Measurements from ENCODE around the gene CDC42BPB. TPM values are rescaled to one million over a fixed set of nuclear protein-coding genes. Genes with fewer than 3 reads are reported as not detected.

CDC42BPB gene
- polyA plus RNA-seq, 1 of the 3 experiments (the other 2 are of a cell fraction), result 61.6 TPM

GRCh38 chr14:103101257-103101962 lies 44.1 kb upstream of the CDC42BPB start:
- Histone ChIP-seq H3K4me3 (ENCODE audit: low read depth in 2 of 2, low read length in 1 of 2) (no peak overlapping the region), H3K79me2 (ENCODE audit: insufficient read depth) (no peaks in the 10 kb centered on the region), H3F3A (replicated peaks; ENCODE audit: insufficient read depth) (no peaks in the 10 kb centered on the region), H3K9ac (no peak overlapping the region), H3K27ac (ENCODE audit: low read depth in 2 of 2, low read length in 1 of 2) (no peak overlapping the region), H3K4me2 (no peak overlapping the region), H3K9me2 (no peaks in the 10 kb centered on the region), H3K9me3 (no peaks in the 10 kb centered on the region), H4K20me1 (ENCODE audit: insufficient read depth) (no peaks in the 10 kb centered on the region), H3K36me3 (replicated peaks in 1 of 2; ENCODE audit: control insufficient read depth in 1 of 2, insufficient read depth in 2 of 2, low read length in 1 of 2) (no peaks in the 10 kb centered on the region), H3K4me1 (ENCODE audit: control insufficient read depth in 1 of 2, insufficient read depth in 2 of 2, low read depth in 1 of 2, low read length in 1 of 2) (peaks cover 0 to 6% of the 10 kb centered on the region in 2 experiments; a peak in 1 of 4 replicates), H2AFZ (ENCODE audit: low read depth) (no peak overlapping the region), H3K27me3 (ENCODE audit: insufficient read depth) (peaks cover 25% of the 10 kb centered on the region)
- 90% methylated on average over 8 of the region's 11 CpGs for WGBS (ENCODE audit: low lambda C conversion rate)
- ChIA-PET CTCF (interaction anchor here (0.7 to 7.8 kb wide), 11 partner anchors 10 to 195 kb away, joined by 3 to 250 read pairs (median 4); no protein-coding TSS in a partner anchor), POLR2A (no interaction called here)
- no peak for TF ChIP-seq TAF1 (IDR thresholded peaks at IDR 0.05; ENCODE audit: borderline replicate concordance, low read depth, low read length)
- no peak for TF ChIP-seq POLR2AphosphoS5 (IDR thresholded peaks at IDR 0.05; ENCODE audit: low read depth, low read length)
- TF ChIP-seq TEAD4 (IDR thresholded peaks at IDR 0.05; ENCODE audit: borderline replicate concordance, insufficient read depth), result no peak
- TF ChIP-seq REST (IDR thresholded peaks at IDR 0.05; ENCODE audit: low read depth, low read length), result no peak
- TF ChIP-seq SIN3A (IDR thresholded peaks at IDR 0.05; ENCODE audit: borderline replicate concordance, low read depth, low read length), result no peak
- TF ChIP-seq USF2 (IDR thresholded peaks at IDR 0.05; ENCODE audit: borderline replicate concordance, low read depth, low read length), result no peak
- no peak for TF ChIP-seq RFX5 (IDR thresholded peaks at IDR 0.05; ENCODE audit: low read length)
- TF ChIP-seq ELF1 (IDR thresholded peaks at IDR 0.05), result no peak
- no peak for TF ChIP-seq SMC3 (IDR thresholded peaks at IDR 0.05; ENCODE audit: low read depth, low read length)
- no peak for TF ChIP-seq GATA2 (CRISPR knock-in tag; IDR thresholded peaks at IDR 0.05)
- no peak for TF ChIP-seq YY1 (IDR thresholded peaks at IDR 0.05; ENCODE audit: low read depth)
- TF ChIP-seq FOXM1 (IDR thresholded peaks at IDR 0.05; ENCODE audit: low read depth), result no peak
- no peak for TF ChIP-seq GABPA (IDR thresholded peaks at IDR 0.05; ENCODE audit: low read depth)
- no peak for TF ChIP-seq JUND (IDR thresholded peaks at IDR 0.05)
- no peak for TF ChIP-seq FOXJ3 (CRISPR knock-in tag; IDR thresholded peaks at IDR 0.05)
- no peak for TF ChIP-seq TCF12 (IDR thresholded peaks at IDR 0.05)
- TF ChIP-seq RAD21 (IDR thresholded peaks at IDR 0.05; ENCODE audit: low read length), result no peak
- no peak for TF ChIP-seq PBX3 (IDR thresholded peaks at IDR 0.05)
- TF ChIP-seq ZBTB33 (IDR thresholded peaks at IDR 0.05; ENCODE audit: borderline replicate concordance, low read depth), result no peak
- DNase-seq, result no peak
